BE2C (cell line): ENCODE measurements around the gene PTPN6.
A peak's percentile ranks its signal among the peaks of the same experiment; 100 is the strongest.

Source experiments
- DNase-seq: peaks from one replicate; pipeline ENCODE4 v3.0.0-alpha.2; 2020
- H3K27me3 ChIP-seq: fragments of 250-450 bp; sonication (Bioruptor Pico); 2 replicates; pipeline ENCODE4 v1.5.1; 2020; ENCODE audit warnings: mild to moderate bottlenecking
- H3K36me3 ChIP-seq: fragments of 250-450 bp; sonication (Bioruptor Pico); 2 replicates; pipeline ENCODE4 v1.5.1; 2020; ENCODE audit warnings: mild to moderate bottlenecking
- H3K4me1 ChIP-seq: fragments of 250-450 bp; sonication (Bioruptor Pico); 2 replicates; pipeline ENCODE4 v1.5.1; 2020
- H3K4me3 ChIP-seq: 2 replicates; pipeline ENCODE4 v1.5.1; 2011; ENCODE audit warnings: low read depth, low read length
- H3K9me3 ChIP-seq: fragments of 250-450 bp; sonication (Bioruptor Pico); 2 replicates; pipeline ENCODE4 v1.5.1; 2020
- CTCF ChIP-seq: IDR thresholded peaks from 2 replicates; pipeline ENCODE4 v1.5.1; 2012; ENCODE audit warnings: mild to moderate bottlenecking, low read depth, low read length

PTPN6 gene

GRCh38 chr12:6964605-6965025 is 13.5 kb downstream of the PTPN6 start:
- peaks cover 52% of the 10 kb centered on the region for H3K36me3 ChIP-seq

GRCh38 chr12:6965026-6965661 is 14.0 kb downstream of the PTPN6 start:
- Histone ChIP-seq H3K36me3 (peaks cover 54% of the 10 kb centered on the region), H3K4me3 (no peak overlapping the region), H3K4me1 (peaks cover 35% of the 10 kb centered on the region), H3K27me3 (no peaks in the 10 kb centered on the region), H3K9me3 (no peaks in the 10 kb centered on the region)
- TF ChIP-seq CTCF: peak; percentile 94
- peak; percentile 91 for DNase-seq

More at GRCh38 chr12:6964605-6965025, 13.5 kb downstream of the PTPN6 start:
- DNase-seq: no peak
- Histone ChIP-seq H3K4me3 (no peak overlapping the region), H3K27me3 (no peaks in the 10 kb centered on the region), H3K9me3 (no peaks in the 10 kb centered on the region), H3K4me1 (peaks cover 35% of the 10 kb centered on the region)
- TF ChIP-seq CTCF: no peak

GRCh38 chr12:6965714-6966113 is 14.6 kb downstream of the PTPN6 start:
- H3K36me3 ChIP-seq: peaks cover 54% of the 10 kb centered on the region
- no peak for TF ChIP-seq CTCF
- peaks cover 35% of the 10 kb centered on the region for H3K4me1 ChIP-seq
- H3K27me3 ChIP-seq: no peaks in the 10 kb centered on the region
- no peaks in the 10 kb centered on the region for H3K9me3 ChIP-seq
- DNase-seq: no peak
- no peak overlapping the region for H3K4me3 ChIP-seq

GRCh38 chr12:6966351-6966750 is 15.2 kb downstream of the PTPN6 start:
- H3K4me3 ChIP-seq: no peak overlapping the region
- H3K27me3 ChIP-seq: no peaks in the 10 kb centered on the region
- H3K4me1 ChIP-seq: peaks cover 29% of the 10 kb centered on the region
- no peaks in the 10 kb centered on the region for H3K9me3 ChIP-seq
- no peak for DNase-seq
- no peak for TF ChIP-seq CTCF
- H3K36me3 ChIP-seq: peaks cover 54% of the 10 kb centered on the region

- no peak overlapping the region for H3K4me3 ChIP-seq
- peaks cover 54% of the 10 kb centered on the region for H3K36me3 ChIP-seq
- H3K9me3 ChIP-seq: no peaks in the 10 kb centered on the region
- no peak for TF ChIP-seq CTCF
- DNase-seq: no peak
- H3K4me1 ChIP-seq: peaks cover 20% of the 10 kb centered on the region
- no peaks in the 10 kb centered on the region for H3K27me3 ChIP-seq
Measured at GRCh38 chr12:6967651-6968100, 16.5 kb downstream of the PTPN6 start.

- Histone ChIP-seq H3K27me3 (no peaks in the 10 kb centered on the region), H3K4me1 (peaks cover 16% of the 10 kb centered on the region), H3K36me3 (peaks cover 60% of the 10 kb centered on the region), H3K9me3 (no peaks in the 10 kb centered on the region), H3K4me3 (peak overlapping the region; percentile 100)
- DNase-seq: no peak
- TF ChIP-seq CTCF: no peak
Measured at GRCh38 chr12:6968426-6968825, 17.3 kb downstream of the PTPN6 start.
